H1 (cell line): ENCODE data around the gene LILRB3. TPM values are rescaled to one million over a fixed set of nuclear protein-coding genes. Genes with fewer than 3 reads are reported as not detected.

Experiments
- CTCF ChIA-PET: fragments of 300-600 bp; sonication (Branson Sonifier 250); formaldehyde crosslinking; loops from one replicate; lab custom pipeline; 2021; ENCODE audit not compliant: partially characterized antibody; lab: Charles Lee
- POLR2A ChIA-PET: fragments of 300-600 bp; sonication (Branson Sonifier 250); formaldehyde crosslinking; loops from one replicate; lab custom pipeline; 2021; ENCODE audit warnings: inconsistent platforms; ENCODE audit not compliant: partially characterized antibody; lab: Charles Lee
- DNase-seq, 2 experiments: peaks; one replicate each; pipeline versions ENCODE4 v3.0.0 to v3.0.0-alpha.2; 2010 to 2022; ENCODE audit warnings: low spot score in 2 of 2, low read depth in 1 of 2, mixed read lengths in 1 of 2
- FAIRE-seq: peaks from 2 replicates; lab custom pipeline; 2011; peaks lifted over from hg19 to GRCh38; lab: Jason Lieb, UNC
- H2AFZ ChIP-seq: 2 replicates; pipeline ENCODE4 v1.8.1; 2012; ENCODE audit warnings: low read length, inconsistent platforms
- H2AK5ac ChIP-seq: 2 replicates; pipeline ENCODE4 v1.6.1; 2013; ENCODE audit warnings: low read depth, low read length
- H2BK120ac ChIP-seq: replicated peaks from 2 replicates; pipeline ENCODE3; 2013; ENCODE audit warnings: low read depth, low read length, inconsistent platforms
- H2BK12ac ChIP-seq: 2 replicates; pipeline ENCODE4 v1.6.1; 2013; ENCODE audit warnings: low read depth, low read length
- H2BK15ac ChIP-seq: 2 replicates; pipeline ENCODE4 v1.6.1; 2013; ENCODE audit warnings: low read length
- H2BK20ac ChIP-seq: 2 replicates; pipeline ENCODE4 v1.6.1; 2013; ENCODE audit warnings: low read length
- H2BK5ac ChIP-seq: 2 replicates; pipeline ENCODE4 v1.6.1; 2013; ENCODE audit warnings: low read depth, low read length
- H3K14ac ChIP-seq: 2 replicates; pipeline ENCODE4 v1.6.1; 2013; ENCODE audit warnings: inconsistent platforms; ENCODE audit not compliant: insufficient read length
- H3K18ac ChIP-seq: 2 replicates; pipeline ENCODE4 v1.6.1; 2013; ENCODE audit warnings: low read length; ENCODE audit errors: extremely low read depth
- H3K23ac ChIP-seq: 2 replicates; pipeline ENCODE4 v1.6.1; 2013; ENCODE audit warnings: inconsistent platforms; ENCODE audit not compliant: insufficient read length
- H3K23me2 ChIP-seq: 2 replicates; pipeline ENCODE4 v1.6.1; 2013; ENCODE audit warnings: low read depth, low read length
- H3K27ac ChIP-seq: 2 replicates; pipeline ENCODE4 v1.6.1; 2011; ENCODE audit warnings: low read depth, low read length, inconsistent platforms
- H3K27me3 ChIP-seq, 4 experiments: replicated peaks in 1 of 4; 1 replicate in 1 of 4; 2 replicates in 3 of 4; pipeline versions ENCODE4 v1.6.1 to v1.8.1; 2011 to 2013; ENCODE audit warnings: low read length in 3 of 4, mild to moderate bottlenecking in 3 of 4, inconsistent platforms in 2 of 4, mixed read lengths in 2 of 4, moderate library complexity in 1 of 4; ENCODE audit not compliant: control insufficient read depth in 3 of 4, insufficient read depth in 3 of 4; ENCODE audit errors: extremely low read depth in 1 of 4
- H3K36me3 ChIP-seq, 4 experiments: 2 replicates each; pipeline versions ENCODE4 v1.6.1 to v1.8.1; 2011 to 2013; ENCODE audit warnings: mild to moderate bottlenecking in 4 of 4, low read length in 3 of 4, moderate library complexity in 2 of 4, control low read depth in 1 of 4, inconsistent platforms in 1 of 4; ENCODE audit not compliant: insufficient read depth in 4 of 4, control insufficient read depth in 2 of 4
- H3K4ac ChIP-seq: replicated peaks from 2 replicates; pipeline ENCODE3; 2013; ENCODE audit warnings: low read length, low read depth, mixed read lengths, inconsistent platforms; ENCODE audit not compliant: insufficient read length
- H3K4me1 ChIP-seq, 4 experiments: replicated peaks in 1 of 4; 1 replicate in 1 of 4; 2 replicates in 3 of 4; pipeline versions ENCODE4 v1.6.1 to v1.8.1; 2011 to 2013; ENCODE audit warnings: low read length in 3 of 4, inconsistent platforms in 2 of 4, mixed read lengths in 1 of 4; ENCODE audit not compliant: insufficient read depth in 4 of 4, control insufficient read depth in 3 of 4
- H3K4me2 ChIP-seq, 2 experiments: 2 replicates each; pipeline versions ENCODE4 v1.6.1 to v1.8.1; 2011 to 2013; ENCODE audit warnings: low read depth in 2 of 2, low read length in 2 of 2, control low read depth in 1 of 2, inconsistent platforms in 1 of 2, mild to moderate bottlenecking in 1 of 2; ENCODE audit not compliant: insufficient read depth in 1 of 2
- H3K4me3 ChIP-seq, 4 experiments: fragments of 200-600, 300-600 bp in 1 of 4; sonication (generic), shearing (Covaris generic), sonication (Bioruptor Twin) in 1 of 4; 2 replicates each; pipeline versions ENCODE4 v1.5.1 to v1.8.1; 2011 to 2016; ENCODE audit warnings: low read length in 4 of 4, low read depth in 3 of 4, control low read depth in 2 of 4, inconsistent platforms in 2 of 4, mild to moderate bottlenecking in 2 of 4, mixed read lengths in 1 of 4, moderate library complexity in 1 of 4; ENCODE audit not compliant: insufficient read depth in 2 of 4; ENCODE audit errors: extremely low read depth in 1 of 4
- H3K56ac ChIP-seq: replicated peaks from 2 replicates; pipeline ENCODE3; 2013; ENCODE audit warnings: low read depth, mild to moderate bottlenecking, mixed read lengths, low read length, inconsistent platforms; ENCODE audit not compliant: insufficient read length
- H3K79me1 ChIP-seq: 2 replicates; pipeline ENCODE4 v1.6.1; 2013; ENCODE audit warnings: low read depth, low read length, control low read depth
- H3K79me2 ChIP-seq, 2 experiments: 2 replicates each; pipeline versions ENCODE4 v1.6.1 to v1.8.1; 2012 to 2013; ENCODE audit warnings: low read length in 2 of 2, mild to moderate bottlenecking in 2 of 2, inconsistent platforms in 1 of 2; ENCODE audit not compliant: insufficient read depth in 2 of 2, control insufficient read depth in 1 of 2
- H3K9ac ChIP-seq, 4 experiments: replicated peaks in 1 of 4; 1 replicate in 1 of 4; 2 replicates in 3 of 4; pipeline versions ENCODE4 v1.6.1 to v1.8.1; 2011 to 2013; ENCODE audit warnings: low read depth in 3 of 4, low read length in 3 of 4, control low read depth in 2 of 4, mild to moderate bottlenecking in 2 of 4, moderate library complexity in 2 of 4, inconsistent platforms in 1 of 4; ENCODE audit errors: extremely low read depth in 1 of 4
- H3K9me3 ChIP-seq, 2 experiments: 2 replicates each; pipeline versions ENCODE4 v1.6.1 to v1.8.1; 2012 to 2013; ENCODE audit warnings: mild to moderate bottlenecking in 2 of 2, moderate library complexity in 2 of 2, control low read depth in 1 of 2, inconsistent platforms in 1 of 2, low read depth in 1 of 2, low read length in 1 of 2, mixed read lengths in 1 of 2; ENCODE audit not compliant: insufficient read depth in 2 of 2
- H4K20me1 ChIP-seq, 2 experiments: replicated peaks in 1 of 2; 2 replicates each; pipeline versions ENCODE3 to v1.8.1; 2011 to 2013; ENCODE audit warnings: inconsistent platforms in 2 of 2, low read length in 2 of 2, mild to moderate bottlenecking in 1 of 2; ENCODE audit not compliant: insufficient read depth in 2 of 2, control insufficient read depth in 1 of 2
- H4K5ac ChIP-seq: 2 replicates; pipeline ENCODE4 v1.6.1; 2013; ENCODE audit warnings: low read length, low read depth, mixed read lengths, inconsistent platforms; ENCODE audit not compliant: insufficient read length
- H4K8ac ChIP-seq: 2 replicates; pipeline ENCODE4 v1.8.0; 2013; ENCODE audit warnings: mild to moderate bottlenecking, moderate library complexity, low read length, inconsistent platforms; ENCODE audit not compliant: insufficient read depth; ENCODE audit errors: extremely low read depth
- H4K91ac ChIP-seq: replicated peaks from 2 replicates; pipeline ENCODE3; 2013; ENCODE audit warnings: low read length, mixed read lengths, inconsistent platforms; ENCODE audit not compliant: insufficient read length
- CBX8 ChIP-seq: fragments of 300-800, 300-1000 bp; sonication (generic); IDR thresholded peaks from 2 replicates; pipeline ENCODE4 v1.7.1; 2016; ENCODE audit warnings: low read depth, low read length, borderline replicate concordance
- CHD1 ChIP-seq: IDR thresholded peaks from 2 replicates; pipeline ENCODE4 v1.6.1; 2012; ENCODE audit warnings: low read depth, low read length, improper control_type of control experiment
- CTBP2 ChIP-seq: IDR thresholded peaks from 2 replicates; pipeline ENCODE4 v1.7.0; 2011; ENCODE audit warnings: borderline replicate concordance, mild to moderate bottlenecking, moderate library complexity, mixed read lengths, low read length; ENCODE audit not compliant: insufficient read depth, insufficient read length
- CTCF ChIP-seq, 3 experiments: IDR thresholded peaks; 1 replicate in 2 of 3; 2 replicates in 1 of 3; pipeline versions ENCODE4 v1.5.1 to v1.6.1; 2011; ENCODE audit warnings: low read length in 3 of 3, mild to moderate bottlenecking in 3 of 3, inconsistent platforms in 2 of 3, low read depth in 1 of 3, moderate library complexity in 1 of 3; ENCODE audit not compliant: insufficient read depth in 1 of 3; ENCODE audit errors: control extremely low read depth in 1 of 3
- GABPA ChIP-seq: IDR thresholded peaks from 2 replicates; pipeline ENCODE4 v1.6.1; 2011; ENCODE audit warnings: mild to moderate bottlenecking, low read length, moderate library complexity, borderline replicate concordance; ENCODE audit not compliant: insufficient read depth
- HDAC2 ChIP-seq, 2 experiments: fragments of 300-600 bp in 1 of 2; sonication (generic) in 1 of 2; IDR thresholded peaks; 2 replicates each; pipeline ENCODE4 v1.6.1; 2011 to 2012; ENCODE audit warnings: low read depth in 2 of 2, low read length in 2 of 2, mild to moderate bottlenecking in 2 of 2, moderate library complexity in 2 of 2, borderline replicate concordance in 1 of 2, inconsistent platforms in 1 of 2
- POLR2A ChIP-seq, 2 experiments: IDR thresholded peaks; 1 replicate in 1 of 2; 2 replicates in 1 of 2; pipeline ENCODE4 v1.6.1; 2011; ENCODE audit warnings: low read depth in 2 of 2, low read length in 2 of 2, mild to moderate bottlenecking in 2 of 2; ENCODE audit errors: control extremely low read depth in 1 of 2
- POLR2AphosphoS5 ChIP-seq: IDR thresholded peaks from 2 replicates; pipeline ENCODE4 v1.6.1; 2011; ENCODE audit warnings: low read depth, low read length
- RNF2 ChIP-seq: fragments of 200-900, 300-1000 bp; sonication (generic); IDR thresholded peaks from 2 replicates; pipeline ENCODE4 v1.7.1; 2016; ENCODE audit warnings: borderline replicate concordance, low read depth, mild to moderate bottlenecking, antibody characterized with exemption, low read length; ENCODE audit not compliant: poor library complexity, severe bottlenecking; ENCODE audit errors: missing control alignments
- WGBS, 2 experiments: shearing (Covaris generic) in 1 of 2; methylation state at CpG; one replicate each; pipeline versions ENCODE4 v1.1.6 to v1.1.7; 2013 to 2015; ENCODE audit warnings: low lambda C conversion rate in 2 of 2, mixed read lengths in 2 of 2, inconsistent platforms in 1 of 2, low coverage in 1 of 2, missing lambda C conversion rate in 1 of 2; ENCODE audit not compliant: insufficient replicate concordance in 2 of 2, insufficient coverage in 1 of 2, insufficient read length in 1 of 2; ENCODE audit errors: extremely low coverage in 1 of 2, missing lambda C conversion rate in 1 of 2; 5-methylcytosine and 5-hydroxymethylcytosine counted together
- polyA plus RNA-seq, 7 experiments: library from polyadenylated mRNA; depleted of rRNA in 3 of 7; stranded (reverse) in 5 of 7; unstranded in 2 of 7; fragments of >200 nt in 5 of 7; fragments of 200-250 nt in 2 of 7; gene quantifications; 1 replicate in 5 of 7; 2 replicates in 1 of 7; 4 replicates in 1 of 7; pipeline versions ENCODE4 v1.2.1 to v1.2.3, GENCODE V29; 2011 to 2013; ENCODE audit warnings: missing spikeins in 2 of 7, mixed read lengths in 2 of 7
- total RNA-seq: library from RNA; stranded (reverse); fragmentation: NEBNext Ultra II Directional; extraction: Animal tissue kit (Norgen Biotek cat#: 25700); gene quantifications from 2 replicates; pipeline ENCODE4 v1.2.1, GENCODE V29; 2021

LILRB3 gene
- total and polyA plus RNA-seq, 2 of the 8 experiments (the other 6 are each of a cell fraction or from before 2014, with no cell fraction given): not detected

DNA sequence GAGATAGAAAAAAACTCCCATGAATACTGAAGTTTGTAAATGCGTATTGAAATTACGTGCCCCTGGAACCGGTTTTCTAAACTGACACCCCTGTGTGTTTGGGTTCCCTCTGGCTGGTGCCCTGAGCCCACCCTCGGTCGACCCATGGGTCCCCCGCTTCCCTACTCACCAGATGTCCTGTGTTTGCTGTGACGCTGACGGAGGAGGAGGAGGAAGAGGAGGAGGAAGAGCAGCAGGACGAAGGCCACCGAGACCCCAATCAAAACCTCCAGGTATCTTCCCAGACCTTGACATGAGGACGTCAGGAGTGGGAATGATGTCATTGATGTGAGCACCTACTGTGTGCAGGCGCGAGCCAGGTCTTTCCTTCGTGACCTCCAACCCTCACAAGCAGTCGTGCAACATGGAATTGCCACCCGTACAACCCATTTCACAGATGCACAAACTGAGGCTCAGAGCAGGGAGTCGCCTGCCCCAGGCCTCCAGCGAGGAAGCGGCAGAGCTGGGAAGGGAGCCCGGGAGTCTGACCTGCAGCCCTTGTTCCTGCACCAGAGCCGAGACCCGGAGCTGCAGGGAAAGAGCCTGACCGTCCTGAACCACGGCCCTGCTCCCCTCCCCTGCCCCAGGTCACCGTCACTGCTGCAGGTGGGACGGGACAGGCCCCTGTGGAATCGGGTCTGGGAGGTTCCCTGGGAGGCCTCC, 3.7 kb downstream of the LILRB3 start:
- WGBS, 2 experiments: 88% methylated on average over 26 of the region's 27 CpGs; no CpG with 5 or more reads in 1 of the 2 experiments
- no peak for FAIRE-seq
- H3K14ac ChIP-seq: no peak overlapping the region
- TF ChIP-seq GABPA (no peak), CTBP2 (no peak), HDAC2 (IDR thresholded peaks at IDR 0.05; ENCODE audit: borderline replicate concordance in 1 of 2, low read depth in 2 of 2, low read length in 2 of 2) (no peak), POLR2A (IDR thresholded peaks at IDR 0.05; ENCODE audit: control extremely low read depth in 1 of 2, low read depth in 2 of 2, low read length in 2 of 2) (no peak), CBX8 (no peak), RNF2 (no peak), POLR2AphosphoS5 (no peak), CTCF (IDR thresholded peaks at IDR 0.05; ENCODE audit: control extremely low read depth in 1 of 3, insufficient read depth in 1 of 3, low read depth in 1 of 3, low read length in 3 of 3) (no peak), CHD1 (no peak)

More for the DNA sequence above, 3.7 kb downstream of the LILRB3 start:
- H3K9ac ChIP-seq: no peak overlapping the region
- no peak for DNase-seq
- no peak overlapping the region for H2BK20ac ChIP-seq
- H3K36me3 ChIP-seq: no peaks in the 10 kb centered on the region
- ChIA-PET CTCF (no interaction called here), POLR2A (interaction anchor here (5.4 to 23.4 kb wide), 2 partner anchors 12 to 30 kb away, joined by 33 to 909 read pairs; partner anchors contain the start of genes MBOAT7, RPS9 and TSEN34)
- H2BK12ac ChIP-seq: no peak overlapping the region
- peaks cover 0 to 1% (median 0%) of the 10 kb centered on the region in 4 experiments; a peak in 2 of 7 replicates for H3K4me1 ChIP-seq
- no peaks in the 10 kb centered on the region for H3K23me2 ChIP-seq
- no peak overlapping the region for H2AFZ ChIP-seq
- H3K23ac ChIP-seq: no peak overlapping the region
- no peak overlapping the region for H3K4me3 ChIP-seq
- no peaks in the 10 kb centered on the region for H3K79me2 ChIP-seq
- H3K4ac ChIP-seq: no peak overlapping the region
- no peaks in the 10 kb centered on the region for H3K9me3 ChIP-seq
- no peak overlapping the region for H3K4me2 ChIP-seq
- H3K79me1 ChIP-seq: no peaks in the 10 kb centered on the region
- H2BK15ac ChIP-seq: no peak overlapping the region
- no peak overlapping the region for H3K18ac ChIP-seq
- no peak overlapping the region for H2AK5ac ChIP-seq
- no peaks in the 10 kb centered on the region for H3K27me3 ChIP-seq
- H4K5ac ChIP-seq: no peak overlapping the region
- no peak overlapping the region for H3K27ac ChIP-seq
- H3K56ac ChIP-seq: no peak overlapping the region
- no peak overlapping the region for H2BK5ac ChIP-seq
- no peak overlapping the region for H4K91ac ChIP-seq
- H4K20me1 ChIP-seq: no peaks in the 10 kb centered on the region
- H4K8ac ChIP-seq: no peak overlapping the region
- no peak overlapping the region for H2BK120ac ChIP-seq
